ENCODE measurements around the gene POU2F1. TPM values are rescaled to one million over a fixed set of nuclear protein-coding genes. Genes with fewer than 3 reads are reported as not detected.

The POU2F1 gene
- total RNA-seq, 2 donors from 2014 or later: 48.6 to 49.4 TPM

GRCh38 chr1:167441222-167441621 lies 220.5 kb downstream of the POU2F1 start:
- H3K4me1 Mint-ChIP-seq: no peaks in the 10 kb centered on the region
- no peaks in the 10 kb centered on the region for H3K36me3 Mint-ChIP-seq (ENCODE audit: low read depth)
- no peaks in the 10 kb centered on the region for H3K36me3 ChIP-seq (ENCODE audit: control insufficient read depth, insufficient read depth, low read length)
- peaks cover 35% of the 10 kb centered on the region for H3K27me3 ChIP-seq (ENCODE audit: control insufficient read depth, insufficient read depth, low read length, poor library complexity, severe bottlenecking)
- no peak overlapping the region for H3K9ac ChIP-seq (ENCODE audit: extremely low read depth, low read length, poor library complexity, severe bottlenecking)
- TF ChIP-seq CTCF (conservative IDR thresholded peaks at IDR 0.05): no peak
- peaks cover 45% of the 10 kb centered on the region for H3K27me3 Mint-ChIP-seq (ENCODE audit: insufficient read depth)
- H3K9me3 ChIP-seq (ENCODE audit: control insufficient read depth, low read length): no peaks in the 10 kb centered on the region
- WGBS, 2 experiments (ENCODE audit: insufficient coverage in 1 of 2, insufficient read length in 1 of 2): 90 to 94% methylated on average over 2 to 3 of the region's 3 CpGs
- no peak overlapping the region for H3K4me3 Mint-ChIP-seq
- peak; percentile 31 for DNase-seq
- no peak overlapping the region for H3K4me3 ChIP-seq (ENCODE audit: low read length)
- no peaks in the 10 kb centered on the region for H3K4me1 ChIP-seq (ENCODE audit: control insufficient read depth, insufficient read depth, low read length)
- H3K27ac ChIP-seq (ENCODE audit: low read depth, low read length): no peak overlapping the region
- no peak overlapping the region for H3K27ac Mint-ChIP-seq
- no peaks in the 10 kb centered on the region for H3K9me3 Mint-ChIP-seq

GRCh38 chr1:167442142-167442848 lies 221.6 kb downstream of the POU2F1 start:
- peak; percentile 97 for DNase-seq
- Histone ChIP-seq H3K4me3 (ENCODE audit: low read length) (no peak overlapping the region), H3K4me1 (ENCODE audit: control insufficient read depth, insufficient read depth, low read length) (peaks cover 3% of the 10 kb centered on the region), H3K27me3 (ENCODE audit: control insufficient read depth, insufficient read depth, low read length, poor library complexity, severe bottlenecking) (peaks cover 35% of the 10 kb centered on the region), H3K36me3 (ENCODE audit: control insufficient read depth, insufficient read depth, low read length) (no peaks in the 10 kb centered on the region), H3K9ac (ENCODE audit: extremely low read depth, low read length, poor library complexity, severe bottlenecking) (no peak overlapping the region), H3K27ac (ENCODE audit: low read depth, low read length) (no peak overlapping the region), H3K9me3 (ENCODE audit: control insufficient read depth, low read length) (no peaks in the 10 kb centered on the region)
- Mint-ChIP-seq H3K4me3 (no peak overlapping the region), H3K27me3 (ENCODE audit: insufficient read depth) (peaks cover 41% of the 10 kb centered on the region), H3K27ac (no peak overlapping the region), H3K4me1 (peaks cover 3% of the 10 kb centered on the region), H3K36me3 (ENCODE audit: low read depth) (no peaks in the 10 kb centered on the region), H3K9me3 (no peaks in the 10 kb centered on the region)
- TF ChIP-seq CTCF (conservative IDR thresholded peaks at IDR 0.05): peak; percentile 95
- 52 to 69% methylated on average over 8 to 12 of the region's 12 CpGs for WGBS, 2 experiments (ENCODE audit: insufficient coverage in 1 of 2, insufficient read length in 1 of 2)

- H3K27me3 Mint-ChIP-seq (ENCODE audit: insufficient read depth): peaks cover 35% of the 10 kb centered on the region
- no peak overlapping the region for H3K4me3 Mint-ChIP-seq
- Histone ChIP-seq H3K4me3 (ENCODE audit: low read length) (no peak overlapping the region), H3K36me3 (ENCODE audit: control insufficient read depth, insufficient read depth, low read length) (no peaks in the 10 kb centered on the region), H3K9me3 (ENCODE audit: control insufficient read depth, low read length) (no peaks in the 10 kb centered on the region), H3K9ac (ENCODE audit: extremely low read depth, low read length, poor library complexity, severe bottlenecking) (no peak overlapping the region), H3K27ac (ENCODE audit: low read depth, low read length) (no peak overlapping the region), H3K4me1 (ENCODE audit: control insufficient read depth, insufficient read depth, low read length) (peaks cover 7% of the 10 kb centered on the region), H3K27me3 (ENCODE audit: control insufficient read depth, insufficient read depth, low read length, poor library complexity, severe bottlenecking) (peaks cover 34% of the 10 kb centered on the region)
- no peaks in the 10 kb centered on the region for H3K9me3 Mint-ChIP-seq
- TF ChIP-seq CTCF (conservative IDR thresholded peaks at IDR 0.05): no peak
- no peak for DNase-seq
- WGBS, 2 experiments (ENCODE audit: insufficient coverage in 1 of 2, insufficient read length in 1 of 2): 88 to 97% methylated on average over 7 to 9 of the region's 9 CpGs
- no peak overlapping the region for H3K27ac Mint-ChIP-seq
- H3K4me1 Mint-ChIP-seq: peaks cover 7% of the 10 kb centered on the region
- H3K36me3 Mint-ChIP-seq (ENCODE audit: low read depth): no peaks in the 10 kb centered on the region
Measured at GRCh38 chr1:167442854-167443565, 222.3 kb downstream of the POU2F1 start.

Measured in endodermal cell (in vitro differentiated cells).